Endothelial cell of umbilical vein (primary cell): ENCODE measurements around the gene YWHAE. TPM values are rescaled to one million over a fixed set of nuclear protein-coding genes. Genes with fewer than 3 reads are reported as not detected.
A peak's percentile ranks its signal among the peaks of the same experiment; 100 is the strongest.

Experiments
- BruUV-seq: library from RNA; stranded (reverse); fragments of 400-500 nt; replicated peaks from 2 replicates; lab custom pipeline; 2021; lab: Mats Ljungman, UMichigan
- CTCF ChIA-PET: fragments of 300-600, 350-600 bp; sonication (Branson Sonifier 250); formaldehyde crosslinking; loops from one replicate; lab custom pipeline; 2021; ENCODE audit warnings: antibody characterized with exemption, inconsistent platforms; lab: Charles Lee
- POLR2A ChIA-PET: fragments of 300-600, 350-600 bp; sonication (Branson Sonifier 250); formaldehyde crosslinking; loops from one replicate; lab custom pipeline; 2021; ENCODE audit warnings: antibody characterized with exemption, inconsistent platforms; lab: Charles Lee
- DNase-seq: peaks from one replicate; pipeline ENCODE4 v3.0.0-alpha.2; 2011; ENCODE audit warnings: low read depth, low spot score
- FAIRE-seq: peaks from 2 replicates; lab custom pipeline; 2011; peaks lifted over from hg19 to GRCh38; lab: Jason Lieb, UNC
- H2AFZ ChIP-seq: 2 replicates; pipeline ENCODE4 v1.6.0; 2012; ENCODE audit warnings: low read depth, low read length, control low read depth, inconsistent platforms
- H3K27ac ChIP-seq: 2 replicates; pipeline ENCODE4 v1.5.1; 2011; ENCODE audit warnings: low read depth, mild to moderate bottlenecking, control low read depth, low read length, moderate library complexity; ENCODE audit not compliant: insufficient read depth
- H3K27me3 ChIP-seq, 2 experiments: 2 replicates each; pipeline versions ENCODE4 v1.6.0 to v1.6.1; 2011; ENCODE audit warnings: low read length in 2 of 2, mixed read lengths in 1 of 2; ENCODE audit not compliant: control insufficient read depth in 2 of 2, insufficient read depth in 2 of 2
- H3K36me3 ChIP-seq, 2 experiments: 2 replicates in 1 of 2; 3 replicates in 1 of 2; pipeline ENCODE4 v1.5.1; 2011; ENCODE audit warnings: low read length in 2 of 2, mild to moderate bottlenecking in 1 of 2, moderate library complexity in 1 of 2; ENCODE audit not compliant: control insufficient read depth in 2 of 2, insufficient read depth in 2 of 2; ENCODE audit errors: extremely low read depth in 1 of 2
- H3K4me1 ChIP-seq: 3 replicates; pipeline ENCODE4 v1.5.1; 2011; ENCODE audit warnings: mild to moderate bottlenecking, low read length; ENCODE audit not compliant: control insufficient read depth, insufficient read depth; ENCODE audit errors: extremely low read depth
- H3K4me2 ChIP-seq: 2 replicates; pipeline ENCODE4 v1.6.1; 2011; ENCODE audit warnings: low read length, control low read depth, mixed read lengths; ENCODE audit not compliant: insufficient read depth
- H3K4me3 ChIP-seq, 3 experiments: fragments of 200-600 bp in 1 of 3; sonication (generic), shearing (Covaris generic) in 1 of 3; replicated peaks in 1 of 3; 2 replicates each; pipeline ENCODE4 v1.5.1; 2011 to 2016; ENCODE audit warnings: control low read depth in 3 of 3, low read length in 3 of 3, mild to moderate bottlenecking in 2 of 3, inconsistent platforms in 1 of 3, low read depth in 1 of 3, moderate library complexity in 1 of 3; ENCODE audit not compliant: insufficient read depth in 1 of 3
- H3K79me2 ChIP-seq: 2 replicates; pipeline ENCODE4 v1.6.0; 2012; ENCODE audit warnings: low read length, inconsistent platforms; ENCODE audit not compliant: control insufficient read depth, insufficient read depth
- H3K9ac ChIP-seq: replicated peaks from 2 replicates; pipeline ENCODE3; 2011; ENCODE audit warnings: low read length, control low read depth; ENCODE audit not compliant: insufficient read depth; ENCODE audit errors: extremely low read depth
- H3K9me1 ChIP-seq: replicated peaks from 3 replicates; pipeline ENCODE4 v1.6.0; 2011; ENCODE audit warnings: mild to moderate bottlenecking, low read length; ENCODE audit not compliant: control insufficient read depth, insufficient read depth; ENCODE audit errors: extremely low read depth
- H3K9me3 ChIP-seq: replicated peaks from 2 replicates; pipeline ENCODE4 v1.5.1; 2012; ENCODE audit warnings: low read length, inconsistent platforms; ENCODE audit not compliant: control insufficient read depth, insufficient read depth
- H4K20me1 ChIP-seq: replicated peaks from 2 replicates; pipeline ENCODE3; 2011; ENCODE audit warnings: mild to moderate bottlenecking, low read length; ENCODE audit not compliant: control insufficient read depth, insufficient read depth; ENCODE audit errors: extremely low read depth
- EZH2 ChIP-seq: IDR thresholded peaks from 2 replicates; pipeline ENCODE4 v1.6.1; 2012; ENCODE audit warnings: borderline replicate concordance, low read depth, mild to moderate bottlenecking, moderate library complexity, low read length, inconsistent platforms; ENCODE audit not compliant: severe bottlenecking
- FOS ChIP-seq: IDR thresholded peaks from 2 replicates; pipeline ENCODE4 v1.6.1; 2011; ENCODE audit warnings: mild to moderate bottlenecking, low read length, moderate library complexity, borderline replicate concordance; ENCODE audit not compliant: insufficient read depth
- GATA2 ChIP-seq: IDR thresholded peaks from 2 replicates; pipeline ENCODE4 v1.7.0; 2011; ENCODE audit warnings: low read depth, mild to moderate bottlenecking, moderate library complexity, mixed read lengths, low read length; ENCODE audit not compliant: insufficient read length, insufficient read depth
- JUN ChIP-seq: IDR thresholded peaks from 2 replicates; pipeline ENCODE4 v1.6.1; 2011; ENCODE audit warnings: borderline replicate concordance, low read depth; ENCODE audit not compliant: insufficient read length, insufficient read depth
- MYC ChIP-seq: IDR thresholded peaks from one replicate; pipeline ENCODE4 v1.6.1; 2011; ENCODE audit warnings: mild to moderate bottlenecking, low read depth, low read length
- POLR2A ChIP-seq: IDR thresholded peaks from 2 replicates; pipeline ENCODE4 v1.6.1; 2012; ENCODE audit warnings: low read depth, mild to moderate bottlenecking, control low read depth, low read length
- POLR2AphosphoS5 ChIP-seq: IDR thresholded peaks from 2 replicates; pipeline ENCODE4 v1.6.1; 2012; ENCODE audit warnings: low read depth, mild to moderate bottlenecking, control low read depth, low read length, moderate library complexity; ENCODE audit not compliant: insufficient read depth
- dilution Hi-C: fragments of 300-500 bp; cut with MboI; formaldehyde crosslinking; loops from one replicate; pipeline ENCODE4 v1.15.0; 2019; ENCODE audit warnings: low sequenced_read_pairs; ENCODE audit not compliant: extremely low pct_ligation_motif_present
- intact Hi-C: fragments of 100-400 bp; cut with micrococcal nuclease; formaldehyde crosslinking; loops from one replicate; pipeline ENCODE4 v1.10.0; 2022
- polyA plus RNA-seq, 4 experiments: library from polyadenylated mRNA; depleted of rRNA in 3 of 4; stranded (reverse) in 3 of 4; unstranded in 1 of 4; fragments of >200 nt; gene quantifications; 2 replicates each; pipeline versions ENCODE4 v1.2.1 to v1.2.3, GENCODE V29; 2011 to 2012; ENCODE audit warnings: missing spikeins in 1 of 4
- total RNA-seq: library from RNA; stranded (reverse); gene quantifications from 2 replicates; pipeline ENCODE4 v1.2.3, GENCODE V29; 2021
- TF ChIP-seq, protein P1 (sequence below): IDR thresholded peaks from 2 replicates; pipeline ENCODE4 v1.6.1; 2011; ENCODE audit not compliant: insufficient read depth, insufficient read length
- TF ChIP-seq, protein P2 (sequence below), 2 donors: IDR thresholded peaks; 1 replicate in 1 of 2; 2 replicates in 1 of 2; pipeline ENCODE4 v1.5.1; 2011; ENCODE audit warnings: low read length in 2 of 2, mild to moderate bottlenecking in 2 of 2, moderate library complexity in 2 of 2, control low read depth in 1 of 2, inconsistent platforms in 1 of 2, low read depth in 1 of 2; ENCODE audit not compliant: insufficient read depth in 1 of 2; ENCODE audit errors: extremely low read depth in 1 of 2

YWHAE gene
- total and polyA plus RNA-seq, 2 donors (not counting 3 experiments of a cell fraction or from before 2014, with no cell fraction given): 396 to 819 TPM

DNA sequence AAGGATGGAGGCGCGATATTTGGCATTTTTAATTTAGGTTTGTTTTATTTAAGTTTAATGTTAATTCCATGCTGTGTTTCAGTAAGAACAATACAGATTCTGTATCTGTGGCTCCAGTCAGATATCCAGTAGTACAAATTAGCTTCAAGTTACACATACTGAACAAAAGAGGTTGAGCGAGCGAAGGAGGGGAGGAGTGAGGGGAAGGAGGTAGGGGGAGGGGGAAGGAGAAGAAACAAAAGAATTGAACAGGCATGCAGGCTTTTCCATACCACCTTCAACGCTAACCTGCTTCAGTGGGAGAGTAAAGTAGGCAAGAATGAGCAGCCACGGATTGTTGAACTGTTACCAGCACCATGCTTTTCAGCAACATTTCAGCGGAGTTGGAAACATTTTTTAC is 55.5 kb downstream of the YWHAE start:
- Histone ChIP-seq H3K4me3 (no peak overlapping the region), H3K9ac (no peak overlapping the region), H3K9me1 (no peaks in the 10 kb centered on the region), H3K36me3 (peaks cover 9 to 17% of the 10 kb centered on the region in 2 experiments), H3K9me3 (no peaks in the 10 kb centered on the region), H3K4me2 (no peak overlapping the region), H3K4me1 (peaks cover 11% of the 10 kb centered on the region), H3K27ac (no peak overlapping the region), H3K79me2 (peaks cover 42% of the 10 kb centered on the region), H4K20me1 (peaks cover 16% of the 10 kb centered on the region), H2AFZ (no peak overlapping the region), H3K27me3 (no peaks in the 10 kb centered on the region)
- TSS peak; percentile 93 for BruUV-seq
- intact Hi-C loops: no loop called here
- FAIRE-seq (no peak), DNase-seq (no peak)
- CTCF ChIA-PET: no interaction called here
- TF ChIP-seq EZH2 (no peak), GATA2 (no peak), POLR2AphosphoS5 (no peak), POLR2A (no peak), MYC (no peak), JUN (no peak), FOS (no peak)
- TF ChIP-seq, protein P1, sequence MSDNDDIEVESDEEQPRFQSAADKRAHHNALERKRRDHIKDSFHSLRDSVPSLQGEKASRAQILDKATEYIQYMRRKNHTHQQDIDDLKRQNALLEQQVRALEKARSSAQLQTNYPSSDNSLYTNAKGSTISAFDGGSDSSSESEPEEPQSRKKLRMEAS: no peak
- TF ChIP-seq, protein P2, sequence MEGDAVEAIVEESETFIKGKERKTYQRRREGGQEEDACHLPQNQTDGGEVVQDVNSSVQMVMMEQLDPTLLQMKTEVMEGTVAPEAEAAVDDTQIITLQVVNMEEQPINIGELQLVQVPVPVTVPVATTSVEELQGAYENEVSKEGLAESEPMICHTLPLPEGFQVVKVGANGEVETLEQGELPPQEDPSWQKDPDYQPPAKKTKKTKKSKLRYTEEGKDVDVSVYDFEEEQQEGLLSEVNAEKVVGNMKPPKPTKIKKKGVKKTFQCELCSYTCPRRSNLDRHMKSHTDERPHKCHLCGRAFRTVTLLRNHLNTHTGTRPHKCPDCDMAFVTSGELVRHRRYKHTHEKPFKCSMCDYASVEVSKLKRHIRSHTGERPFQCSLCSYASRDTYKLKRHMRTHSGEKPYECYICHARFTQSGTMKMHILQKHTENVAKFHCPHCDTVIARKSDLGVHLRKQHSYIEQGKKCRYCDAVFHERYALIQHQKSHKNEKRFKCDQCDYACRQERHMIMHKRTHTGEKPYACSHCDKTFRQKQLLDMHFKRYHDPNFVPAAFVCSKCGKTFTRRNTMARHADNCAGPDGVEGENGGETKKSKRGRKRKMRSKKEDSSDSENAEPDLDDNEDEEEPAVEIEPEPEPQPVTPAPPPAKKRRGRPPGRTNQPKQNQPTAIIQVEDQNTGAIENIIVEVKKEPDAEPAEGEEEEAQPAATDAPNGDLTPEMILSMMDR (IDR thresholded peaks at IDR 0.05; ENCODE audit: extremely low read depth in 1 of 2, insufficient read depth in 1 of 2, low read depth in 1 of 2, low read length in 2 of 2): no peak
- POLR2A ChIA-PET: no interaction called here
- dilution Hi-C loops: no loop called here
